Testis (tissue), 3 donors: ENCODE measurements around the gene FGGY. TPM values are rescaled to one million over a fixed set of nuclear protein-coding genes. Genes with fewer than 3 reads are reported as not detected.

Experiments used
- DNase-seq: peaks from one replicate; pipeline ENCODE4 v3.0.0-alpha.2; 2019
- H3K27ac ChIP-seq, 2 donors: fragments of 200-600 bp; sonication (generic); one replicate each; pipeline ENCODE4 v1.5.1; 2019
- H3K27me3 ChIP-seq: fragments of 200-600 bp; sonication (generic); one replicate; pipeline ENCODE4 v1.5.1; 2019
- H3K36me3 ChIP-seq: fragments of 200-600 bp; sonication (generic); one replicate; pipeline ENCODE4 v1.5.1; 2017; ENCODE audit warnings: low read depth; ENCODE audit errors: missing control alignments
- H3K4me1 ChIP-seq: fragments of 200-600 bp; sonication (generic); one replicate; pipeline ENCODE4 v1.5.1; 2019
- H3K4me3 ChIP-seq, 2 donors: fragments of 200-600 bp; sonication (generic); one replicate each; pipeline ENCODE4 v1.5.1; 2017 to 2019
- H3K9me3 ChIP-seq: fragments of 200-600 bp; sonication (generic); one replicate; pipeline ENCODE4 v1.5.1; 2017
- CTCF ChIP-seq, 3 experiments: fragments of 450-650 bp in 2 of 3; fragments of 200-600 bp in 1 of 3; sonication (generic) in 1 of 3; IDR thresholded peaks; one replicate each; pipeline ENCODE4 v1.5.1; 2016 to 2019; ENCODE audit warnings: antibody characterized with exemption in 3 of 3, mild to moderate bottlenecking in 2 of 3, moderate library complexity in 1 of 3
- POLR2A ChIP-seq: fragments of 450-650 bp; IDR thresholded peaks from one replicate; pipeline ENCODE4 v1.6.1; 2017; ENCODE audit warnings: antibody characterized with exemption, mild to moderate bottlenecking, moderate library complexity
- WGBS, 2 donors: methylation state at CpG; one replicate each; pipeline ENCODE4 v1.1.5; 2018; 5-methylcytosine and 5-hydroxymethylcytosine counted together
- intact Hi-C: fragments of 100-400 bp; cut with DNase I; formaldehyde crosslinking; loops from one replicate; pipeline ENCODE4 v1.15.1; 2023; ENCODE audit warnings: low total_unique reads
- polyA plus RNA-seq: library from polyadenylated mRNA; stranded (reverse); fragments of 350-450 nt; fragmentation: Illumina TruSeq; extraction: RNeasy Lipid Tissue Mini Kit (QIAGEN cat#74804); gene quantifications from one replicate; pipeline ENCODE4 v1.2.3, GENCODE V29; 2014; ENCODE audit warnings: low read depth, low replicate concordance; ENCODE audit not compliant: insufficient read depth
- total RNA-seq, 2 donors: library from RNA; depleted of rRNA; stranded (reverse); fragments of >200 nt; gene quantifications; one replicate each; pipeline ENCODE4 v1.2.3, GENCODE V29; 2016

Gene FGGY
- total and polyA plus RNA-seq, 3 donors from 2014 or later, result 14.6 to 32.8 (median 32.3) TPM

- DNase-seq, result no peak
- no peaks in the 10 kb centered on the region for H3K9me3 ChIP-seq
- no peak for TF ChIP-seq CTCF (IDR thresholded peaks at IDR 0.05)
- TF ChIP-seq POLR2A, result no peak
- H3K4me1 ChIP-seq, result peaks cover 18% of the 10 kb centered on the region
- H3K4me3 ChIP-seq, result no peak overlapping the region
- no peak overlapping the region for H3K27ac ChIP-seq
- intact Hi-C loops, result no loop called here
- 91 to 92% methylated on average over 1 of the region's 1 CpG for WGBS, 2 donors
- H3K27me3 ChIP-seq, result no peaks in the 10 kb centered on the region
- no peaks in the 10 kb centered on the region for H3K36me3 ChIP-seq
Observed at GRCh38 chr1:59356627-59357026, 59.7 kb downstream of the FGGY start.

GRCh38 chr1:59357645-59358320 is 60.9 kb downstream of the FGGY start:
- Histone ChIP-seq H3K4me1 (peaks cover 18% of the 10 kb centered on the region), H3K9me3 (no peaks in the 10 kb centered on the region), H3K27ac (no peak overlapping the region), H3K27me3 (no peaks in the 10 kb centered on the region), H3K36me3 (no peaks in the 10 kb centered on the region), H3K4me3 (no peak overlapping the region)
- DNase-seq, result no peak
- 94 to 97% methylated on average over 5 of the region's 5 CpGs for WGBS, 2 donors
- intact Hi-C loops, result no loop called here
- no peak for TF ChIP-seq POLR2A
- no peak for TF ChIP-seq CTCF (IDR thresholded peaks at IDR 0.05)

- Histone ChIP-seq H3K4me3 (no peak overlapping the region), H3K4me1 (peaks cover 12% of the 10 kb centered on the region), H3K27me3 (no peaks in the 10 kb centered on the region), H3K27ac (no peak overlapping the region), H3K9me3 (no peaks in the 10 kb centered on the region), H3K36me3 (no peaks in the 10 kb centered on the region)
- no peak for TF ChIP-seq CTCF (IDR thresholded peaks at IDR 0.05)
- TF ChIP-seq POLR2A, result no peak
- intact Hi-C loops, result no loop called here
- DNase-seq, result no peak
- 85 to 91% methylated on average over 1 of the region's 1 CpG for WGBS, 2 donors
Observed at GRCh38 chr1:59359325-59359724, 62.4 kb downstream of the FGGY start.

- DNase-seq, result no peak
- Histone ChIP-seq H3K4me1 (peaks cover 6% of the 10 kb centered on the region), H3K9me3 (no peaks in the 10 kb centered on the region), H3K27ac (no peak overlapping the region), H3K36me3 (no peaks in the 10 kb centered on the region), H3K27me3 (no peaks in the 10 kb centered on the region), H3K4me3 (no peak overlapping the region)
- 88 to 89% methylated on average over 4 of the region's 4 CpGs for WGBS, 2 donors
- no peak for TF ChIP-seq CTCF (IDR thresholded peaks at IDR 0.05)
- TF ChIP-seq POLR2A, result no peak
- intact Hi-C loops, result loop anchor here (10.0 kb wide), 1 partner anchor 155 kb away; no protein-coding TSS in a partner anchor
Observed at GRCh38 chr1:59360170-59360569, 63.3 kb downstream of the FGGY start.

DNA sequence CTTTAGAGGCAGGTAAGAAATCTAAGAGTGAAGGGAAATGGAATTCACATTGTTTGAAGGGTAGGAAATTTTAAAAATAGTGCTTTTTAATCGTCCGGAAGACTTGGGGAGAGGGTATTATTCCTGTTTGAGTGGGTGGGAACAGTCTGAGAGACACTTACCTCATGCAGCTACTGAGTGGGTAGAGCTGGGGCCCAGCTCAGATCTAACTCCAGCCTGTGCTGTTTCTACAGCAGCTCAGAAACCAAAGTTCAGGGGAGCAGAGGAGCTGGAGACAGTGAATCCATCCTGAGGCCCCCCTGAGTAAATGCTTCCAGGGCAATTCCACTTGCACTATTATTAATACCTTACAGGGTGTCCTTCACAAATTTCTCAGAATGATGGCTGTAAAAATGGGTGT is 63.8 kb downstream of the FGGY start:
- no peak for DNase-seq
- TF ChIP-seq POLR2A (no peak), CTCF (IDR thresholded peaks at IDR 0.05) (no peak)
- Histone ChIP-seq H3K4me1 (peaks cover under 1% of the 10 kb centered on the region), H3K27ac (no peak overlapping the region), H3K27me3 (no peaks in the 10 kb centered on the region), H3K36me3 (no peaks in the 10 kb centered on the region), H3K9me3 (no peaks in the 10 kb centered on the region), H3K4me3 (no peak overlapping the region)
- WGBS, 2 donors, result 73 to 87% methylated on average over 2 of the region's 2 CpGs
- intact Hi-C loops, result loop anchor here (10.0 kb wide), 1 partner anchor 154 kb away; no protein-coding TSS in a partner anchor
